BE2C (cell line): Measurements from ENCODE around the gene CCT5.
"Not testable (repeated sequence)": the region's sequence is repeated elsewhere in the genome, so short reads cannot be mapped to it uniquely, and the experiment has no call there.

Experiments used
- DNase-seq: peaks from one replicate; pipeline ENCODE4 v3.0.0-alpha.2; 2020
- H3K27me3 ChIP-seq: fragments of 250-450 bp; sonication (Bioruptor Pico); 2 replicates; pipeline ENCODE4 v1.5.1; 2020; ENCODE audit warnings: mild to moderate bottlenecking
- H3K36me3 ChIP-seq: fragments of 250-450 bp; sonication (Bioruptor Pico); 2 replicates; pipeline ENCODE4 v1.5.1; 2020; ENCODE audit warnings: mild to moderate bottlenecking
- H3K4me1 ChIP-seq: fragments of 250-450 bp; sonication (Bioruptor Pico); 2 replicates; pipeline ENCODE4 v1.5.1; 2020
- H3K4me3 ChIP-seq: 2 replicates; pipeline ENCODE4 v1.5.1; 2011; ENCODE audit warnings: low read depth, low read length
- H3K9me3 ChIP-seq: fragments of 250-450 bp; sonication (Bioruptor Pico); 2 replicates; pipeline ENCODE4 v1.5.1; 2020
- TF ChIP-seq, protein P1 (sequence below): IDR thresholded peaks from 2 replicates; pipeline ENCODE4 v1.5.1; 2012; ENCODE audit warnings: mild to moderate bottlenecking, low read depth, low read length

The CCT5 gene

DNA sequence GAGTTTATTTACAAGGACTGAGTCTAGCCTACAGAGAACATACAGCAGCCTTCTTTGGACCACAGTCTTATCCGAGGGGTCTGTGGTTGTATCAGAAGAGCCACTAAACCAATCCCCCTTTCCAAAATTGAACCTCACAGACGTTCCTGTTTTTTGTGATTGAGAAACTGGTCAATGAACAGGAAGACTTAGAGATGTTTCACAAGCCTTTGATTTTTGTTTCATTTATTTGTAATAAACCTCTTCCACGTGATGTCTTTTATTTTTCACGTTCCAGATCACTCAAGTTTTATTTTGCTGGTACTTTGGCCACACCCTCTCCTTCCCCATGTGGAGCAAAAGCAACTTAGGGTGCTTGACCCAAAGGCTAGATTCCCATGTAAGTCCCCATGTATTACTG lies 16.1 kb downstream of the CCT5 start:
- Histone ChIP-seq H3K4me1 (peaks cover 13% of the 10 kb centered on the region), H3K27me3 (no peaks in the 10 kb centered on the region), H3K4me3 (no peak overlapping the region), H3K9me3 (no peaks in the 10 kb centered on the region), H3K36me3 (peaks cover 53% of the 10 kb centered on the region)
- DNase-seq = no peak
- TF ChIP-seq, protein P1, sequence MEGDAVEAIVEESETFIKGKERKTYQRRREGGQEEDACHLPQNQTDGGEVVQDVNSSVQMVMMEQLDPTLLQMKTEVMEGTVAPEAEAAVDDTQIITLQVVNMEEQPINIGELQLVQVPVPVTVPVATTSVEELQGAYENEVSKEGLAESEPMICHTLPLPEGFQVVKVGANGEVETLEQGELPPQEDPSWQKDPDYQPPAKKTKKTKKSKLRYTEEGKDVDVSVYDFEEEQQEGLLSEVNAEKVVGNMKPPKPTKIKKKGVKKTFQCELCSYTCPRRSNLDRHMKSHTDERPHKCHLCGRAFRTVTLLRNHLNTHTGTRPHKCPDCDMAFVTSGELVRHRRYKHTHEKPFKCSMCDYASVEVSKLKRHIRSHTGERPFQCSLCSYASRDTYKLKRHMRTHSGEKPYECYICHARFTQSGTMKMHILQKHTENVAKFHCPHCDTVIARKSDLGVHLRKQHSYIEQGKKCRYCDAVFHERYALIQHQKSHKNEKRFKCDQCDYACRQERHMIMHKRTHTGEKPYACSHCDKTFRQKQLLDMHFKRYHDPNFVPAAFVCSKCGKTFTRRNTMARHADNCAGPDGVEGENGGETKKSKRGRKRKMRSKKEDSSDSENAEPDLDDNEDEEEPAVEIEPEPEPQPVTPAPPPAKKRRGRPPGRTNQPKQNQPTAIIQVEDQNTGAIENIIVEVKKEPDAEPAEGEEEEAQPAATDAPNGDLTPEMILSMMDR = no peak

DNA sequence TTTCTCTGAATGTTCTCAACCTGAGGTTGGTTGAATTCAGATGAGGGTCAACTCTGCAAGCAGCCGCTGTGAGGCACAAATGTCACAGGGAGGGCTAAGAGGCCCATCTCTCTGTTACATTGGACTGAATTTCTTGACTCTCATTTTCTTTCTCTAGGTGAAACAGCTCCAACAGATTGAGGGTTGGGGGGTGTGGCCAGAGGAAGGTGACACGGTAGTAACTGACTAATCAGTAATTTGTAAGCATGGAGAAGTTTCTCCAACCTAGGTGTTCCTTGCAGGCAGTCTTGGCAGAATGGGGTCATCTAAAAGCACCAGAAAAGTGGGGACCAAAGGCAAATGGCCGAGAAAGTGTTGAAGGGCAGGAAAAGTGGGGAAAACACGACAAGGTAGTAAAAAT lies 16.8 kb downstream of the CCT5 start:
- TF ChIP-seq, protein P1 = no peak
- H3K9me3 ChIP-seq = no peaks in the 10 kb centered on the region
- peaks cover 46% of the 10 kb centered on the region for H3K36me3 ChIP-seq
- no peak overlapping the region for H3K4me3 ChIP-seq
- no peaks in the 10 kb centered on the region for H3K27me3 ChIP-seq
- no peak for DNase-seq
- H3K4me1 ChIP-seq = peaks cover 8% of the 10 kb centered on the region

DNA sequence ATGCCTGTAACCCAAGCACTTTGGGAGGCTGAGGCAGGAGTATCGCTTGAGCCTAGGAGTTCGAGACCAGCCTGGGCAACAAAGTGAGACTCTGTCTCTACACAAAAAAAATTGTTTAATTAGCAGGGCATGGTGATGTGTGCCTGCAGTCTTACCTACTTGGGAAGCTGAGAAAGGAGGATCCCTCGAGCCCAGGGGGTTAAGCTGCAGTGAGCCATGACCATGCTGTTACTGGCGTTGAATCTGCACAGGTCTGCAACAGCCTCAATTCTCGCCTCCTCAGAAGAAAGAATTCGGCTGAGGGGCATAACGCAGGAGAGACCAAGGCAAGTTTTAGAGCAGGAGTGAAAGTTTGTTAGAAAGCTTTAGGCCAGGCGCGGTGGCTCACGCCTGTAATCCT lies 18.0 kb downstream of the CCT5 start:
- H3K9me3 ChIP-seq = no peaks in the 10 kb centered on the region
- no peaks in the 10 kb centered on the region for H3K27me3 ChIP-seq
- TF ChIP-seq, protein P1 = no peak
- no peaks in the 10 kb centered on the region for H3K4me1 ChIP-seq
- peaks cover 34% of the 10 kb centered on the region for H3K36me3 ChIP-seq
- DNase-seq = no peak
- no peak overlapping the region for H3K4me3 ChIP-seq

DNA sequence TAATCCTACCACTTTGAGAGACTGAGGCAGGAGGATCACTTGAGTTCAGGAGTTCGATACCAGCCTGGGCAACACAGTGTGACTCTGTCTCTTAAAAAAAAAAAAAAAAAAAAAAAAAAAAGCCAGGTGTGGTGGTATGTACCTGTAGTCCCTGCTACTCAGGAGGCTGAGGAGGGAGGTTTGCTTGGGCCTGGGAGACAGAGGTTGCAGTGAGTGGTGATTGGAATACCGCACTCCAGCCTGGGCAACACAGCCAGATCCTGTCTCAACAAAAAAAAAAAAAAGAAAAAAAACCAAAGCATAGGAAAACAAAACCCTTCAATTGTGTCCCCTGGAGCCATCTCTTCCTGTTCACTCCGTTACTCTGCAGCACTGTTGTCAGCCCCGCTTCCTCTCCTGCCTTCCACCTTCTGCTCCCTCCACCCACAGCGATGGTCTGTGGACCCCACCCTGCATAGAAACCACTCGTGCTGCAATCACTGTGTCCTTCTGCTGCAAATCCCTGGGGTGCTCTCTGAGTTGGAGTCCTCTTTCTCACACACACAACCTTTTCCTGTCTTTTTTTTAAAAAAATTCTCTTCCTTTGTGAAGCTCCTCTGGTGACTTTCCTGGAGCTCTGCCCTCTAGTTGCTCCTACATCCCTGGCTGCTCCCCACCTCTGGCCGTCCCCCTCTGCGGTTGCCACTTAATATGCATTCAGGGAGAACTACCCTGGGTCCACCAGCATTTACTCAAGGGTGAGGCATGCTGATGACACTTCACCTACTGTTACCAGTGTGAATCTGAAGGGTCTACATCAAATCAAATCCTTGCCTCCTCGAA lies 22.2 kb downstream of the CCT5 start:
- TF ChIP-seq, protein P1 = no peak
- Histone ChIP-seq H3K4me3 (no peak overlapping the region), H3K36me3 (no peaks in the 10 kb centered on the region), H3K4me1 (no peaks in the 10 kb centered on the region), H3K9me3 (no peaks in the 10 kb centered on the region), H3K27me3 (no peaks in the 10 kb centered on the region)
- DNase-seq = no peak

DNA sequence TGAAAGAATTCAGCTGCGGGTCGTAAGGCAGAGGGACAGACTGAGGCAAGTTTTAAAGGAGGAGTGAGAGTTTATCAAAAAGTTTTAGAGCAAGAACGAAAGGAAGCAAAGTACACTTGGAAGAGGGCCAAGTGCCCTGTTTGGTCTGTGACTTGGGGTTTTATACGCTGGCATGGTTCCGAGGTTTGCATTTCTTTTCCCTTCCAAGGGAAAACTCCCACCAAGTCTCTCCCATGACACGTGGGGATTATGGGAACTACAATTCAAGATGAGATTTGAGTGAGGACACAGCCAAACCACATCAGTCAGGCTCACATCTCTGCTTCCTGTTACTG lies 22.8 kb downstream of the CCT5 start:
- not testable (repeated sequence) for H3K27me3 ChIP-seq

DNA sequence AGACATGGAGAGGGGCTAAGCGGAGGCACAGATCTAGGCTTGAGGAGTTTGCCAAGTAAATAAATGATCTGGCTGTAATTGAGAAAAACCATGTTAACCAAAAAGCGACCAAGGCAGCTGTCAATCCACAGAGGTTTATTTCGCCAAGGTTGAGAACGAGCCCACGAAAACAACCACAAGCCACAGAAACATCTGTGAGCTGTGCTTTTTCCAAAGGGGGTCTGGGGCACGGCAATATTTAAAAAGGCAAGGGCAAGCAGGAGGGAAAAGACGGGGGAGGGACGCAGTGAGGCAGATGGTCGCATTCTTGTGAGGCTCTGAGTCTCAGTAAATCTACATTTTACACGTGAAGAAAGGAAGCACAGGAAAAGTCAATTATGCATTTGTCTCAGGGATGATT lies 25.4 kb downstream of the CCT5 start:
- TF ChIP-seq, protein P1 = no peak
- no peak overlapping the region for H3K4me3 ChIP-seq
- no peaks in the 10 kb centered on the region for H3K27me3 ChIP-seq
- no peaks in the 10 kb centered on the region for H3K9me3 ChIP-seq
- no peak for DNase-seq
- no peaks in the 10 kb centered on the region for H3K4me1 ChIP-seq
- no peaks in the 10 kb centered on the region for H3K36me3 ChIP-seq

More for the DNA sequence above, 22.8 kb downstream of the CCT5 start:
- not testable (repeated sequence) for H3K9me3 ChIP-seq, H3K36me3 ChIP-seq, H3K4me1 ChIP-seq, H3K4me3 ChIP-seq, DNase-seq
